Measurements from ENCODE around the gene PLEKHD1.

Gene PLEKHD1

GRCh38 chr14:69553252-69553651 lies 68.7 kb downstream of the PLEKHD1 start:
- DNase-seq: no peak

- no peak for DNase-seq
These were observed 70.0 kb downstream of the PLEKHD1 start for GRCh38 chr14:69554500-69554899.

- no peak for DNase-seq
These were observed 74.2 kb downstream of the PLEKHD1 start for GRCh38 chr14:69558774-69559173.

GRCh38 chr14:69559581-69560011 lies 75.1 kb downstream of the PLEKHD1 start:
- peak; percentile 77 for DNase-seq

GRCh38 chr14:69560826-69561225 lies 76.3 kb downstream of the PLEKHD1 start:
- no peak for DNase-seq

GRCh38 chr14:69561893-69562292 lies 77.4 kb downstream of the PLEKHD1 start:
- no peak for DNase-seq

GRCh38 chr14:69567563-69567962 lies 83.0 kb downstream of the PLEKHD1 start:
- no peak for DNase-seq

- no peak for DNase-seq
These were observed 85.3 kb downstream of the PLEKHD1 start for GRCh38 chr14:69569859-69570258.

GRCh38 chr14:69570836-69571330 lies 86.4 kb downstream of the PLEKHD1 start:
- no peak for DNase-seq

GRCh38 chr14:69571449-69572029 lies 87.0 kb downstream of the PLEKHD1 start:
- no peak for DNase-seq

GRCh38 chr14:69572030-69572840 lies 87.7 kb downstream of the PLEKHD1 start:
- no peak for DNase-seq

- DNase-seq: no peak
These were observed 88.3 kb downstream of the PLEKHD1 start for GRCh38 chr14:69572841-69573135.

- no peak for DNase-seq
These were observed 88.8 kb downstream of the PLEKHD1 start for GRCh38 chr14:69573205-69573830.

- DNase-seq: peak; percentile 19
These were observed 89.3 kb downstream of the PLEKHD1 start for GRCh38 chr14:69573831-69574262.

- peak; percentile 81 for DNase-seq
These were observed 89.9 kb downstream of the PLEKHD1 start, which contains the start of gene CCDC177 for GRCh38 chr14:69574263-69574953. CCDC177 (minus strand) TSS chr14:69574871; CDS start chr14:69573622, 1,249 bp downstream.

- no peak for DNase-seq
These were observed 90.4 kb downstream of the PLEKHD1 start for GRCh38 chr14:69574954-69575295.

GRCh38 chr14:69579476-69579875 lies 94.9 kb downstream of the PLEKHD1 start:
- DNase-seq: no peak

- peak; percentile 49 for DNase-seq
These were observed 95.6 kb downstream of the PLEKHD1 start for GRCh38 chr14:69580009-69580577.
